HEK293 (cell line): ENCODE data around the gene TM4SF1.

ENCODE experiments used
- CTCF ChIA-PET: fragments of 350-600 bp; formaldehyde crosslinking; extraction: SDS; loops from one replicate; lab custom pipeline; 2021; ENCODE audit warnings: antibody characterized with exemption; lab: Yijun Ruan, JAX
- POLR2A ChIA-PET: fragments of 300-600 bp; formaldehyde crosslinking; extraction: SDS; loops from one replicate; lab custom pipeline; 2020; ENCODE audit warnings: antibody characterized with exemption, inconsistent platforms; lab: Yijun Ruan, JAX
- H3K27ac ChIP-seq: fragments of 200-500 bp; sonication (Bioruptor generic); 2 replicates; pipeline ENCODE4 v1.5.1; 2014; ENCODE audit warnings: low read depth, low read length, control low read depth, inconsistent platforms; ENCODE audit errors: extremely low read depth
- H3K36me3 ChIP-seq, 2 experiments: fragments of 200-500 bp in 1 of 2; sonication (Bioruptor generic) in 1 of 2; 1 replicate in 1 of 2; 2 replicates in 1 of 2; pipeline ENCODE4 v1.5.1; 2014 to 2017; ENCODE audit warnings: inconsistent platforms in 2 of 2, low read length in 2 of 2; ENCODE audit not compliant: control insufficient read depth in 2 of 2, insufficient read depth in 1 of 2
- H3K4me1 ChIP-seq: fragments of 200-500 bp; sonication (Bioruptor generic); 2 replicates; pipeline ENCODE4 v1.5.1; 2014; ENCODE audit warnings: mild to moderate bottlenecking, low read length, inconsistent platforms; ENCODE audit not compliant: control insufficient read depth, insufficient read depth
- H3K4me3 ChIP-seq: 2 replicates; pipeline ENCODE4 v1.5.1; 2011; ENCODE audit warnings: low read depth, mild to moderate bottlenecking, control low read depth, low read length, moderate library complexity
- H3K9me3 ChIP-seq: fragments of 200-500 bp; sonication (Bioruptor generic); 2 replicates; pipeline ENCODE4 v1.5.1; 2014; ENCODE audit warnings: low read depth, low read length, inconsistent platforms; ENCODE audit not compliant: control insufficient read depth, insufficient read depth
- GLIS2 ChIP-seq: fragments of 450-650 bp; formaldehyde crosslinking; IDR thresholded peaks from 2 replicates; pipeline ENCODE4 v1.5.1; 2016; ENCODE audit warnings: missing biosample characterization, missing genetic modification characterization
- HOXD13 ChIP-seq: sonication (generic); formaldehyde crosslinking; IDR thresholded peaks from 2 replicates; pipeline ENCODE4 v1.8.0; 2022; ENCODE audit warnings: missing genetic modification reagents, borderline replicate concordance
- KLF9 ChIP-seq: fragments of 450-650 bp; formaldehyde crosslinking; IDR thresholded peaks from 2 replicates; pipeline ENCODE4 v1.5.1; 2016; ENCODE audit warnings: missing biosample characterization, missing genetic modification characterization, low read depth
- OVOL3 ChIP-seq: fragments of 450-650 bp; formaldehyde crosslinking; IDR thresholded peaks from 2 replicates; pipeline ENCODE4 v1.5.1; 2016; ENCODE audit warnings: missing biosample characterization, missing genetic modification characterization
- SCRT2 ChIP-seq: fragments of 450-650 bp; formaldehyde crosslinking; IDR thresholded peaks from 2 replicates; pipeline ENCODE4 v1.5.1; 2016; ENCODE audit warnings: missing biosample characterization, missing genetic modification characterization
- ZNF112 ChIP-seq: fragments of 450-650 bp; formaldehyde crosslinking; IDR thresholded peaks from 2 replicates; pipeline ENCODE4 v1.5.0; 2017; ENCODE audit warnings: missing biosample characterization, missing genetic modification characterization
- ZNF155 ChIP-seq: fragments of 450-650 bp; formaldehyde crosslinking; IDR thresholded peaks from 2 replicates; pipeline ENCODE4 v1.5.1; 2016; ENCODE audit warnings: missing biosample characterization, missing genetic modification characterization
- ZNF23 ChIP-seq: fragments of 450-650 bp; formaldehyde crosslinking; IDR thresholded peaks from 2 replicates; pipeline ENCODE4 v1.5.1; 2016; ENCODE audit warnings: missing biosample characterization, missing genetic modification characterization, borderline replicate concordance
- ZNF24 ChIP-seq: fragments of 450-650 bp; formaldehyde crosslinking; IDR thresholded peaks from 2 replicates; pipeline ENCODE4 v1.5.1; 2016; ENCODE audit warnings: missing biosample characterization, missing genetic modification characterization
- ZNF341 ChIP-seq: fragments of 450-650 bp; formaldehyde crosslinking; IDR thresholded peaks from 2 replicates; pipeline ENCODE4; 2016; ENCODE audit warnings: low read depth, missing biosample characterization, missing genetic modification characterization
- ZNF416 ChIP-seq: fragments of 450-650 bp; formaldehyde crosslinking; IDR thresholded peaks from 2 replicates; pipeline ENCODE4 v1.5.1; 2016; ENCODE audit warnings: missing biosample characterization, missing genetic modification characterization
- ZNF544 ChIP-seq: fragments of 450-650 bp; formaldehyde crosslinking; IDR thresholded peaks from 2 replicates; pipeline ENCODE4 v1.5.0; 2017; ENCODE audit warnings: missing biosample characterization, missing genetic modification characterization
- ZNF664 ChIP-seq: fragments of 450-650 bp; formaldehyde crosslinking; IDR thresholded peaks from 2 replicates; pipeline ENCODE4 v1.5.1; 2016; ENCODE audit warnings: missing biosample characterization, missing genetic modification characterization
- ZNF677 ChIP-seq: fragments of 450-650 bp; IDR thresholded peaks from 2 replicates; pipeline ENCODE4 v1.5.0; 2018; ENCODE audit warnings: missing biosample characterization, mild to moderate bottlenecking, missing genetic modification characterization, moderate library complexity
- ZNF707 ChIP-seq: fragments of 450-650 bp; formaldehyde crosslinking; IDR thresholded peaks from 2 replicates; pipeline ENCODE4 v1.5.1; 2016; ENCODE audit warnings: missing biosample characterization, missing genetic modification characterization
- ZNF777 ChIP-seq: fragments of 450-650 bp; formaldehyde crosslinking; IDR thresholded peaks from 2 replicates; pipeline ENCODE4 v1.5.1; 2017; ENCODE audit warnings: missing biosample characterization, missing genetic modification characterization, borderline replicate concordance
- ZNF785 ChIP-seq: fragments of 450-650 bp; formaldehyde crosslinking; IDR thresholded peaks from 2 replicates; pipeline ENCODE4 v1.5.1; 2016; ENCODE audit warnings: missing biosample characterization, missing genetic modification characterization
- ZNF837 ChIP-seq: fragments of 450-650 bp; formaldehyde crosslinking; IDR thresholded peaks from 2 replicates; pipeline ENCODE4 v1.5.1; 2016; ENCODE audit warnings: missing biosample characterization, missing genetic modification characterization
- ZXDB ChIP-seq: fragments of 450-650 bp; formaldehyde crosslinking; IDR thresholded peaks from 2 replicates; pipeline ENCODE4 v1.5.1; 2016; ENCODE audit warnings: missing biosample characterization, missing genetic modification characterization
- TF ChIP-seq, protein P1 (sequence below): fragments of 450-650 bp; formaldehyde crosslinking; IDR thresholded peaks from 2 replicates; pipeline ENCODE4 v1.5.1; 2016; ENCODE audit warnings: missing biosample characterization, missing genetic modification characterization
- TF ChIP-seq, protein P2 (sequence below): fragments of 450-650 bp; formaldehyde crosslinking; conservative IDR thresholded peaks from 2 replicates; pipeline ENCODE4 v1.5.1; 2016; ENCODE audit warnings: low read depth, missing biosample characterization, missing genetic modification characterization
- TF ChIP-seq, protein P3 (sequence below): fragments of 450-650 bp; formaldehyde crosslinking; IDR thresholded peaks from 2 replicates; pipeline ENCODE4 v1.5.1; 2017; ENCODE audit warnings: missing biosample characterization, missing genetic modification characterization
- TF ChIP-seq, protein P4 (sequence below): fragments of 450-650 bp; formaldehyde crosslinking; IDR thresholded peaks from 2 replicates; pipeline ENCODE4 v1.5.1; 2016; ENCODE audit warnings: missing biosample characterization, missing genetic modification characterization
- TF ChIP-seq, protein P5 (sequence below): fragments of 450-650 bp; formaldehyde crosslinking; IDR thresholded peaks from 2 replicates; pipeline ENCODE4 v1.5.1; 2016; ENCODE audit warnings: missing biosample characterization, missing genetic modification characterization

TM4SF1 gene

DNA sequence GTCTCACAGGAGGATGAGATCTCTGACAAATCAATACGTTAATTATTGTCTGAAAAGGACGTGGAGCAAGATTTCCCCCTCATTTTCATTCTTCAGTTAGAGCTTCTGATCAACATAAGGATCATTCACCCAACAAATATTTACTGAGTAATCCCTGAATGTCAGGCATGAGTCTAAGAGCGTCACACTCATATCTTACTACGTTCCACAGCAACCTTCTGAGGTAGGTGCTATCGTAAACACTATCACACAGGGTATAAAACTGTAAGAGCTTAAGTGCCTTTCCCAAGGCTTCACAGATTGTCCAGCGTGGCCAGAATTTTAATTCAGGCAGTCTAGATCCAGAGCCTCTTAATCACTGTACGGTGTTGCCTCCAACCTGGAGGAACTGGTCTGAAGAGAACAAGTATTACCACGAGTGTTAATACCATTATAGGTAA is 10.6 kb upstream of the TM4SF1 start:
- TF ChIP-seq, protein P1, sequence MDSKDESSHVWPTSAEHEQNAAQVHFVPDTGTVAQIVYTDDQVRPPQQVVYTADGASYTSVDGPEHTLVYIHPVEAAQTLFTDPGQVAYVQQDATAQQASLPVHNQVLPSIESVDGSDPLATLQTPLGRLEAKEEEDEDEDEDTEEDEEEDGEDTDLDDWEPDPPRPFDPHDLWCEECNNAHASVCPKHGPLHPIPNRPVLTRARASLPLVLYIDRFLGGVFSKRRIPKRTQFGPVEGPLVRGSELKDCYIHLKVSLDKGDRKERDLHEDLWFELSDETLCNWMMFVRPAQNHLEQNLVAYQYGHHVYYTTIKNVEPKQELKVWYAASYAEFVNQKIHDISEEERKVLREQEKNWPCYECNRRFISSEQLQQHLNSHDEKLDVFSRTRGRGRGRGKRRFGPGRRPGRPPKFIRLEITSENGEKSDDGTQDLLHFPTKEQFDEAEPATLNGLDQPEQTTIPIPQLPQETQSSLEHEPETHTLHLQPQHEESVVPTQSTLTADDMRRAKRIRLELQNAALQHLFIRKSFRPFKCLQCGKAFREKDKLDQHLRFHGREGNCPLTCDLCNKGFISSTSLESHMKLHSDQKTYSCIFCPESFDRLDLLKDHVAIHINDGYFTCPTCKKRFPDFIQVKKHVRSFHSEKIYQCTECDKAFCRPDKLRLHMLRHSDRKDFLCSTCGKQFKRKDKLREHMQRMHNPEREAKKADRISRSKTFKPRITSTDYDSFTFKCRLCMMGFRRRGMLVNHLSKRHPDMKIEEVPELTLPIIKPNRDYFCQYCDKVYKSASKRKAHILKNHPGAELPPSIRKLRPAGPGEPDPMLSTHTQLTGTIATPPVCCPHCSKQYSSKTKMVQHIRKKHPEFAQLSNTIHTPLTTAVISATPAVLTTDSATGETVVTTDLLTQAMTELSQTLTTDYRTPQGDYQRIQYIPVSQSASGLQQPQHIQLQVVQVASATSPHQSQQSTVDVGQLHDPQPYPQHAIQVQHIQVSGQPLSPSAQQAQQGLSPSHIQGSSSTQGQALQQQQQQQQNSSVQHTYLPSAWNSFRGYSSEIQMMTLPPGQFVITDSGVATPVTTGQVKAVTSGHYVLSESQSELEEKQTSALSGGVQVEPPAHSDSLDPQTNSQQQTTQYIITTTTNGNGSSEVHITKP (tag by site-specific recombination): no peak
- TF ChIP-seq KLF9 (tag by site-specific recombination) (no peak), ZNF677 (tag by site-specific recombination) (no peak), ZNF707 (tag by site-specific recombination) (no peak), GLIS2 (no peak), ZXDB (no peak), ZNF777 (tag by site-specific recombination) (no peak), ZNF785 (tag by site-specific recombination) (no peak), ZNF24 (tag by site-specific recombination) (no peak), ZNF544 (no peak), ZNF341 (no peak), OVOL3 (tag by site-specific recombination) (no peak), ZNF664 (tag by site-specific recombination) (no peak)
- TF ChIP-seq, protein P2, sequence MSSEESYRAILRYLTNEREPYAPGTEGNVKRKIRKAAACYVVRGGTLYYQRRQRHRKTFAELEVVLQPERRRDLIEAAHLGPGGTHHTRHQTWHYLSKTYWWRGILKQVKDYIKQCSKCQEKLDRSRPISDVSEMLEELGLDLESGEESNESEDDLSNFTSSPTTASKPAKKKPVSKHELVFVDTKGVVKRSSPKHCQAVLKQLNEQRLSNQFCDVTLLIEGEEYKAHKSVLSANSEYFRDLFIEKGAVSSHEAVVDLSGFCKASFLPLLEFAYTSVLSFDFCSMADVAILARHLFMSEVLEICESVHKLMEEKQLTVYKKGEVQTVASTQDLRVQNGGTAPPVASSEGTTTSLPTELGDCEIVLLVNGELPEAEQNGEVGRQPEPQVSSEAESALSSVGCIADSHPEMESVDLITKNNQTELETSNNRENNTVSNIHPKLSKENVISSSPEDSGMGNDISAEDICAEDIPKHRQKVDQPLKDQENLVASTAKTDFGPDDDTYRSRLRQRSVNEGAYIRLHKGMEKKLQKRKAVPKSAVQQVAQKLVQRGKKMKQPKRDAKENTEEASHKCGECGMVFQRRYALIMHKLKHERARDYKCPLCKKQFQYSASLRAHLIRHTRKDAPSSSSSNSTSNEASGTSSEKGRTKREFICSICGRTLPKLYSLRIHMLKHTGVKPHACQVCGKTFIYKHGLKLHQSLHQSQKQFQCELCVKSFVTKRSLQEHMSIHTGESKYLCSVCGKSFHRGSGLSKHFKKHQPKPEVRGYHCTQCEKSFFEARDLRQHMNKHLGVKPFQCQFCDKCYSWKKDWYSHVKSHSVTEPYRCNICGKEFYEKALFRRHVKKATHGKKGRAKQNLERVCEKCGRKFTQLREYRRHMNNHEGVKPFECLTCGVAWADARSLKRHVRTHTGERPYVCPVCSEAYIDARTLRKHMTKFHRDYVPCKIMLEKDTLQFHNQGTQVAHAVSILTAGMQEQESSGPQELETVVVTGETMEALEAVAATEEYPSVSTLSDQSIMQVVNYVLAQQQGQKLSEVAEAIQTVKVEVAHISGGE (tag by site-specific recombination): no peak
- TF ChIP-seq, protein P3, sequence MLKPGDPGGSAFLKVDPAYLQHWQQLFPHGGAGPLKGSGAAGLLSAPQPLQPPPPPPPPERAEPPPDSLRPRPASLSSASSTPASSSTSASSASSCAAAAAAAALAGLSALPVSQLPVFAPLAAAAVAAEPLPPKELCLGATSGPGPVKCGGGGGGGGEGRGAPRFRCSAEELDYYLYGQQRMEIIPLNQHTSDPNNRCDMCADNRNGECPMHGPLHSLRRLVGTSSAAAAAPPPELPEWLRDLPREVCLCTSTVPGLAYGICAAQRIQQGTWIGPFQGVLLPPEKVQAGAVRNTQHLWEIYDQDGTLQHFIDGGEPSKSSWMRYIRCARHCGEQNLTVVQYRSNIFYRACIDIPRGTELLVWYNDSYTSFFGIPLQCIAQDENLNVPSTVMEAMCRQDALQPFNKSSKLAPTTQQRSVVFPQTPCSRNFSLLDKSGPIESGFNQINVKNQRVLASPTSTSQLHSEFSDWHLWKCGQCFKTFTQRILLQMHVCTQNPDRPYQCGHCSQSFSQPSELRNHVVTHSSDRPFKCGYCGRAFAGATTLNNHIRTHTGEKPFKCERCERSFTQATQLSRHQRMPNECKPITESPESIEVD (tag by site-specific recombination): no peak
- Histone ChIP-seq H3K4me3 (no peak overlapping the region), H3K9me3 (no peaks in the 10 kb centered on the region), H3K4me1 (peaks cover 2% of the 10 kb centered on the region; the same call in 1 of the 2 replicates), H3K36me3 (no peaks in the 10 kb centered on the region), H3K27ac (no peak overlapping the region)
- CTCF ChIA-PET: interaction anchor here (0.7 kb wide), 2 partner anchors 14 to 93 kb away, joined by 3 to 4 read pairs; no protein-coding TSS in a partner anchor
- POLR2A ChIA-PET: no interaction called here

DNA sequence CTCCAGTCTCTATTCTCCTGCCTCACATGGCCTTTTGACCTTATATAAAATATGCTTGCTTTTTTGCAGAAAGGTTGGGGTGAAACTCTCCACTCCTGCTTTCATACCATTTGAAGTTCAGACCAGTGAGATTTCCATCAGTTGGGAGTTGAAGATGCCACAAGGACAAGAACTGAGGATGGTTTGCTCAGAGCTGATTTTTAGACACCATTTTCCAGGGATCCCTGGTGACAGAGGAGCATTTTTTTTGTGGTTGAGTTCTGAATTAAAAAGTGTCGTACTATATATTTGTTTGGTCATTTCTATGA is 8.8 kb upstream of the TM4SF1 start:
- TF ChIP-seq ZNF112 (tag by site-specific recombination) (no peak), SCRT2 (no peak), HOXD13 (no peak), ZNF416 (tag by site-specific recombination) (no peak), ZNF155 (tag by site-specific recombination) (no peak), ZNF837 (tag by site-specific recombination) (no peak), ZNF23 (tag by site-specific recombination) (no peak)
- TF ChIP-seq, protein P4, sequence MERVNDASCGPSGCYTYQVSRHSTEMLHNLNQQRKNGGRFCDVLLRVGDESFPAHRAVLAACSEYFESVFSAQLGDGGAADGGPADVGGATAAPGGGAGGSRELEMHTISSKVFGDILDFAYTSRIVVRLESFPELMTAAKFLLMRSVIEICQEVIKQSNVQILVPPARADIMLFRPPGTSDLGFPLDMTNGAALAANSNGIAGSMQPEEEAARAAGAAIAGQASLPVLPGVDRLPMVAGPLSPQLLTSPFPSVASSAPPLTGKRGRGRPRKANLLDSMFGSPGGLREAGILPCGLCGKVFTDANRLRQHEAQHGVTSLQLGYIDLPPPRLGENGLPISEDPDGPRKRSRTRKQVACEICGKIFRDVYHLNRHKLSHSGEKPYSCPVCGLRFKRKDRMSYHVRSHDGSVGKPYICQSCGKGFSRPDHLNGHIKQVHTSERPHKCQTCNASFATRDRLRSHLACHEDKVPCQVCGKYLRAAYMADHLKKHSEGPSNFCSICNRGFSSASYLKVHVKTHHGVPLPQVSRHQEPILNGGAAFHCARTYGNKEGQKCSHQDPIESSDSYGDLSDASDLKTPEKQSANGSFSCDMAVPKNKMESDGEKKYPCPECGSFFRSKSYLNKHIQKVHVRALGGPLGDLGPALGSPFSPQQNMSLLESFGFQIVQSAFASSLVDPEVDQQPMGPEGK (tag by site-specific recombination): no peak
- TF ChIP-seq, protein P5, sequence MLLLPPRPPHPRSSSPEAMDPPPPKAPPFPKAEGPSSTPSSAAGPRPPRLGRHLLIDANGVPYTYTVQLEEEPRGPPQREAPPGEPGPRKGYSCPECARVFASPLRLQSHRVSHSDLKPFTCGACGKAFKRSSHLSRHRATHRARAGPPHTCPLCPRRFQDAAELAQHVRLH (tag by site-specific recombination): no peak
- Histone ChIP-seq H3K9me3 (no peaks in the 10 kb centered on the region), H3K36me3 (no peaks in the 10 kb centered on the region), H3K27ac (no peak overlapping the region), H3K4me3 (no peak overlapping the region), H3K4me1 (peaks cover 2% of the 10 kb centered on the region; the same call in 1 of the 2 replicates)
- ChIA-PET CTCF (interaction anchor here (1.4 kb wide), 1 partner anchor 103 kb away, joined by 4 read pairs; no protein-coding TSS in a partner anchor), POLR2A (no interaction called here)
